ENCODE data around the gene PRELID2.
"Not testable (repeated sequence)": the region's sequence is repeated elsewhere in the genome, so short reads cannot be mapped to it uniquely, and the experiment has no call there.

PRELID2 gene

GRCh38 chr5:145840458-145841132, 5.5 kb upstream of the PRELID2 start:
- DNase-seq (ENCODE audit: low read depth in 2 of 2): no peak

GRCh38 chr5:145838276-145838675, 3.1 kb upstream of the PRELID2 start:
- DNase-seq (ENCODE audit: low read depth in 2 of 2): no peak

- DNase-seq (ENCODE audit: low read depth in 2 of 2): not testable (repeated sequence)
Observed at GRCh38 chr5:145836241-145836640, 1.1 kb upstream of the PRELID2 start.

- DNase-seq (ENCODE audit: low read depth in 2 of 2): no peak
Observed at GRCh38 chr5:145835848-145836239, 702 bp upstream of the PRELID2 start.

GRCh38 chr5:145834554-145834916, 607 bp downstream of the PRELID2 start:
- no peak for DNase-seq (ENCODE audit: low read depth in 2 of 2)

GRCh38 chr5:145833631-145834200, 1.4 kb downstream of the PRELID2 start:
- DNase-seq (ENCODE audit: low read depth in 2 of 2): no peak

GRCh38 chr5:145830594-145830993, 4.5 kb downstream of the PRELID2 start:
- DNase-seq (ENCODE audit: low read depth in 2 of 2): no peak

- no peak for DNase-seq (ENCODE audit: low read depth in 2 of 2)
Observed at GRCh38 chr5:145829708-145830361, 5.3 kb downstream of the PRELID2 start.

- no peak for DNase-seq (ENCODE audit: low read depth in 2 of 2)
Observed at GRCh38 chr5:145826895-145827674, 8.1 kb downstream of the PRELID2 start.

- no peak for DNase-seq (ENCODE audit: low read depth in 2 of 2)
Observed at GRCh38 chr5:145825751-145826180, 9.4 kb downstream of the PRELID2 start.

- DNase-seq (ENCODE audit: low read depth in 2 of 2): no peak
Observed at GRCh38 chr5:145824040-145824439, 11.1 kb downstream of the PRELID2 start.

- DNase-seq (ENCODE audit: low read depth in 2 of 2): no peak
Observed at GRCh38 chr5:145818604-145819003, 16.5 kb downstream of the PRELID2 start.

GRCh38 chr5:145812877-145813276, 22.3 kb downstream of the PRELID2 start:
- DNase-seq (ENCODE audit: low read depth in 2 of 2): no peak

GRCh38 chr5:145811834-145812625, 23.1 kb downstream of the PRELID2 start:
- DNase-seq (ENCODE audit: low read depth in 2 of 2): no peak

- DNase-seq (ENCODE audit: low read depth in 2 of 2): no peak
Observed at GRCh38 chr5:145806923-145807322, 28.2 kb downstream of the PRELID2 start.

- DNase-seq (ENCODE audit: low read depth in 2 of 2): no peak
Observed at GRCh38 chr5:145805819-145806218, 29.3 kb downstream of the PRELID2 start.

GRCh38 chr5:145804701-145805100, 30.4 kb downstream of the PRELID2 start:
- DNase-seq (ENCODE audit: low read depth in 2 of 2): no peak

GRCh38 chr5:145803112-145804004, 31.8 kb downstream of the PRELID2 start:
- no peak for DNase-seq (ENCODE audit: low read depth in 2 of 2)

GRCh38 chr5:145801195-145801594, 33.9 kb downstream of the PRELID2 start:
- DNase-seq (ENCODE audit: low read depth in 2 of 2): no peak

- DNase-seq (ENCODE audit: low read depth in 2 of 2): no peak
Observed at GRCh38 chr5:145800181-145800580, 35.0 kb downstream of the PRELID2 start.

- not testable (repeated sequence) for DNase-seq (ENCODE audit: low read depth in 2 of 2)
Observed at GRCh38 chr5:145798503-145798902, 36.6 kb downstream of the PRELID2 start.

Measured in stimulated activated CD4-positive, alpha-beta T cell treated with anti-CD3 and anti-CD28 coated beads, Interleukin-15, amount 100 ng/mL, for 48 hours (primary cell).